Limb (tissue), 2 donors: Measurements from ENCODE around the gene MYORG.

Experiments
- DNase-seq, 2 donors: peaks; one replicate each; pipeline ENCODE4 v3.0.0-alpha.2; 2016; ENCODE audit errors: extremely low spot score in 2 of 2

Gene MYORG

DNA sequence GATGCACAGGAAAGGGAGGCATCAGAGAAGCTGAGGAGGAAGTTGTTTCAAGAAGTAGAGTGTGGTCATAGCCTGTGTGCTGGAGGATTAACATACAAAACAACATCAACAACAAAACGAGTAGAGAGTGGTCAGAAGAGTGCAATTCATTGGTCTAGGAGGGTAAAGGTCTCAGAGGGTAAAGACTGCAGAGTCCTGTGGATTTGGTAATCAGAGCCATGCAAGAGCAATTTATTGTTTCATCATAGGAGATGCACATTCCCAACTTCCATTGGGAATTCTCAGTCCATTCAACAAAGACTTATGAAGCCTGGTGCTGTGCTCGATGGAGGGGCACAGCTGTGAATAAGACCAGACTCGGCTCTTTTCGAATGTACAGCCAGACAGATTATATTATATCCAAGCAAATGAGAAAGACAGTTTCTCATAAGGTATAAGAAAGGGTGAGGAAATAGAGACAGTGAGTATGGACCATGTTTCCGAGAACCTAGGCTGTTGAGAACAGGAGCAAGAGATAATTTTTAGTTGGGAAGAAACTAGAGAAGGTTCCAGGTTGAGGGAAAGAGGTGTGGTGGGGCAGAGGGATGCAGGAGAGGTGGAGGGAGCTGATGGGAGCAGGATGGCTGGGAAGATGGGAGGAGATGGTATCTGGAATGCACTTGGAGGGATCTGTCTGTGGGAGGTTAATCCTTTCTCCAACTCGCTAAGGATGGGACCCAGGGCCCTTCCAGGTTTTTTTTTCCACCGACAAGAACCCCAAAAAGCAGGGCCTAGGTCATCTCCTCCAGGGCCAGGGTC is 7.9 kb upstream of the MYORG start:
- DNase-seq, result no peak

DNA sequence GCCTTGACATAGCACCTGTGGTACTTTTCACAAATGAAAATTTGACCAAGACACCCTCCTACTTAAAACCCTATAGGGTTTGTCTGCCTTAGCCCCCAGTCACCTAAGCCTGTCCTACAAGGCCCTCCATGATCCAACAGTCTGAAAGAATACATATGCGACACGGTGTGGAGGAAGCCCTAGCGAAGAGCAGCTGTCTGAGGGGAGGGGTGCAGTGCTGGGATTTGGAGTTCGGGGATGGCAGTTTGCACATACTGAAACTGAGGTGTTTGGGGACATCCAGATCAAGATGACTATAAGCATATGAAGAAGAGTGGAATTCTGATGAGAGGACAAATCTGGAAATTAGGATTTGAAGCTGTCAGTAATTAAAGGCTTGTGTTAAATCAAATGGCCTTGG is 7.2 kb upstream of the MYORG start:
- no peak for DNase-seq

DNA sequence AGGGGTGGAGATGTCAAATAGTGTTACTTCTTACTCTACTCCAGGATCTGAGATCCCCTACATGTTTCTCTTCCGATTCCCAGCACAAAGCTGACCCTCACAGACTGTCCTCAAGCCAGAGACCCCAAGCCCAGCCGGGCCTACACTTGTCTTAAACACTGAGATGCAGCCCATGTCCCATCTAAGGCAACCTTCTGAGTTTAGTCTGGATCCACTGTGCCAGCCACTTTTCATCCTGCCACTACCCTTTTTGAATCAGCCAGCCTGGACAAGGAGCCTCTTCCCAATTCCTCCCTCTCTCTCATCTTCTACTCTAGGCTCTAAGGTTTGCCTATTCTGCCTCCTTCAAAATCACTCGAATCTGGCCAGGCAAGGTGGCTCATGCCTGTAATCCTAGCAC is 6.2 kb upstream of the MYORG start:
- DNase-seq, result no peak

DNA sequence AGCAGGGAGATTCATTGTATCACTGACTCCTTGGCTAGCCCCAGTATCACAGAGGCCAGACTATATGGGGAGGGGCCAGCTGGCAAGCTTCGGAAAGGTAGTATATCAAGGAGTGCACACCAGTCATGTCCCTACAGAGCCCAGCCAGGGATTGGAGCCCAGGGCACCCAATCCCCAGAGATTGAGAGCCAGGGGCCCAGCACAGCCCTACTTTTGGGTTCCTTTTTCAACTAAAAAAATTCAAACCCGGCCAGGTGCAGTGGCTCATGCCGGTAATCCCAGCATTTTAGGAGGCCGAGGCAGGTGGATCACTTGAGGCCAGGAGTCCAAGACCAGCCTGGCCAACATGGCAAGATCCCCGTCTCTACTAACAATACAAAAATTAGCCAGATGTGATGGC is 5.4 kb upstream of the MYORG start:
- DNase-seq, result no peak

DNA sequence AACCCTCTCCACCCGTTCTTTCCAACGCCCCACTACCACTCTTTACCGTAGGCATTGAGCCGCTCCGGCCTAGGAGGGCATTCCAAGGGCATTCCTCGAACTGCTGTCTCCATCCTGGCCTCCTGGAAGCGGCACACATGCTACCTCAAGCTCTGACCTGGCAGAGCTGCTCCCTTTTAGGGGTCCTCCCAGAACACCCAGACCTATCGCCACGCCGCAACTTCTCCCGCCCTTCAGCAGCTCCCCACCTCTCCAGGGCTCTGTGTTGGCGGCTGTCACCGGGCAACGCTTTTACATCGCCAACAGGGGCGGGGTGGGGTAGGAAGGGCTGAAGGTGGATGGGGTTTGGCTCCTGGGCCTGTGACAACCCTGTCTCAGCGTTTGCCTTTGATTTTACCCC is 4.6 kb upstream of the MYORG start:
- DNase-seq, result peak in 1 of 2 donors; percentile 51

DNA sequence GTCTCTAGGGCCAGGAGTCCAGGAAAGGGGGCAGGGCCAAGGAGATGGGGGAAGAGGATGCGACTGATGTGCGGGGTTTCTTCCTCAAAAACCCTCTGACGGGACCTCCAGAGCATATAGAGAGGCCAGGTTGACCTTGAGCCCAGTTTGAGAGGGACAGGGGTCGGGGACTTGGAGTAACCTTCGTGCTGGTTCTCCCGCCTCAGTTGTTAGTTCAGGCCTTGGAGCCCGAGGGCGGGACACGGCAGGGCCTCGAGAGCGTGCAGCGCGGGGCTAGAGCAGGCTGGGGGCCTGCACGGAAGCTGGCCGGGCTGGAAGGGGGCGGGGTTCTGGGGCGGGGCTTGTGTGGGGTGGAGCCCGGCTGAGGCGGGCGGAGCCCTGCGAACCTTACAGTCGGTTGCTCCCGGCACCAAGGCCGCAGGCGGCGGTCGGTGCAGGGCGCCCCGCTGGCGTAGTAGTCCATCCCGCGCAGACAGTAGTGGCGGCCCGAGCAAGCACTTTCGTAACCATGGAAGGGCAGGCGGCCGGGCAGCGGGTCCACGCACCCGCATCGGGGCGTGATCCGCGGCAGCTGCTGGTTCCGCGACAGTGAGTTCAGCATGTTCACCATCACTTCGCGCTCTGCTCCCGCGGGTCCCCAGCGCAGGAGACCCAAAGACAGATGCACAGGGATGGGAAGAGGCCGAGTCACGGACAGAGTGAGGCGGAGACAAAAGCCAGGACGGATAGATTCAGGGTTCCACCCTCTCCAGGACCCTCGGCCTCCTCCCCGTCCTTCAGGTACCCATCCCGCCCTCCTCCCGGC is 4.0 kb upstream of the MYORG start:
- peak; percentile 46 to 87 for DNase-seq

DNA sequence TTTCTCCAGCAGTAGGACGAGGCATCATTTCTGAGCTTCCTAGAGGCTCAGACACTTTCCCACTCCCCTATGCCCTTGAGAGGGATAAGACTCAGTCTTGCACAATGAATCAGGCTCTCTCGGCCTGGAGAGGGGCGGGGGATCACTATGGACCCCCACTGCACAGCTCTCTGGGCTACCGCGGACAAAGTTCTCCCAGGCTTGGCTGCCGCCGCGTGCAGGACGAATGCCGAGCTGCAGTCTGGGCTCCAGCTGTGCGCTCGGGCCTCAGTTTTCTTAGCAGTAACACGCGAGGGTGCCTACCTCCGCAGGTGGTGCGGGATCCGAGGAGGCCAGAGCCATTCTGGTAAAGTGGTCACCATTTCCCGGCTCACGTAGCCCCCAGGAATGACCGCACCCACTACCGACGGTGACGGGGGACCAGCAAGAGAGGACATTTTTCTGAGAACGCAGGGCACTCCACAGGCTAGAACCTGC is 3.4 kb upstream of the MYORG start:
- DNase-seq, result peak in 1 of 2 donors; percentile 51

DNA sequence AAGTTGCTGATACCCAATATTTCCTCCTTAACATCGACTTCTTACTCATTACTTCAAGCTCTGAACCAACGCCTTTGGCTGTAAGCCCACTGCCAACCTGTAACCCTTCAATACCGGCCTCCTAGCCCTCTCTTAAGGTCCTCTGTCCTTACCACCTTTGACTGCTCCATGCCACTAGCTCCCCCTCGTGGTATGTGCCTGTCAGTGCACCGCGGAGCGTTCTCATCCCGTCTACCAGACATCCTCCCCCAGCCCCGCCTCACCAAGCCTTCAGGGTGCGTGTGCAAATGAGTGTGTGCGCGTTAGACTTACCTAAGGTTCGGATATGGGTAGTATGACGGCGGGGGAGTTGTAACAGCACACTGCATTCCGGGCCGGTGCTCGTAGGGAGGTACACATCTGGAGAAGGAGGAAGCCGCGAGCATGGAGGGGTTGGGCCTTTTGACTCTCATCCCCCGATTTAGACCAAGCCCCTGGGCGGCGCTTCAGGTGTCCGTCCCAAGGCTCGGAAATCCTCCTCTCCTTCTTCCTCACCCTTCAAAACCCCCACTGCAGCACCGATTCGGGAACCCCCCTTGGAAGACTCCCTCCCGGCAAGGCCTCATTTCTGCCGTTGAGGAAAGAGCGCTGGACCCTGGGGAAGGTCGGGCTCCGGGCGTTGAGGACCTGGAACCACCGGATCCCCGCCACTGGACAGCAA is 2.8 kb upstream of the MYORG start:
- peak; percentile 80 to 88 for DNase-seq

DNA sequence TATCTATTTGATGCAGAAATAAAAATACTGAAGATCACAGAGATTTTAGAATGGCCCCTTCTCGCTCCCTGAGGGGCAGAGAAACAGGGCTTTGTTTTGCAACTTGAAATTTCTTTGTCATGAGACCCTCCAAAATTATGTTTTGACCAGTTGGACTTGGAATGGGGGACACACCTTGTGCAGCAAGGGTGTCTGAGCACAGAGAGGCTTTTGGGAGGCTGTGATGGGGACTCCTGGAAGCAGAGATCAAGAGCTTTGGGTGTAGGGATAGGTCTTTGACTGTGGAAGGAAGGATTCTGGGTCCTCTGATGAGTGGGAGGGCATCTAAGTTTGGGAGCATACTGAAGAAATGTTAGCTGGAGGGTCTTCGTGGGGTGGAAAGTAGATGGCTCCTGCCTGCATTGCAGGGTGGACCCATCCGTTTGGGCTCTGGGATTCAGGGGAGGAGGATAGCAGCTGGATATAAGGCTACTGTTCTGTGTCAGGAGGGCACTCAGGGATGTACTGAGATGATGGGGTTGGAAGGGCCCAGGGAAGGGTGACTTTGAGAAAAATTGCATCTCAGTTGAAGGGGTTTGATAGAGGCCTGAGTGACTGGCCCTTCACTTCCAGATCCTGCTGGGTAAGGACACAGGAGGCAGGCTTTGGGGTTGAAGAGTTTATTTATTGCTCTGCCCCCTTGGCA is 1.8 kb upstream of the MYORG start:
- DNase-seq, result no peak

DNA sequence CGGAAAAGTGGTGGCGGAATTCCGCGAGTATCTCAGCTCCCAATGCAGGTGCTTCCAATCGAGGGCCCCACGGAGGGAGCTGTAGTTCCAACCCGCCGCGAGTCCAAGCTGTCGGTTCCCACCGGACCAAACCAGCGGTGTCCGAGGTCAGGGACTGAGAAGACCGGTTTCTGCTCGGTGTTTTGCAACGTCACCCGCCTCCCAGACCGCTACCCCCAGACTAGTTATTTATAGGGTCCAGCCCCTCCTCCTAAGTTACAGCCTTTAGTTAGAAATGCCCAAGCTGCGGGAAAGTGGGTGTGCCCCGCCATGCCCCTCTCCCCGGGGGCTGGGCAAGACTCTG is 677 bp upstream of the MYORG start:
- no peak for DNase-seq

DNA sequence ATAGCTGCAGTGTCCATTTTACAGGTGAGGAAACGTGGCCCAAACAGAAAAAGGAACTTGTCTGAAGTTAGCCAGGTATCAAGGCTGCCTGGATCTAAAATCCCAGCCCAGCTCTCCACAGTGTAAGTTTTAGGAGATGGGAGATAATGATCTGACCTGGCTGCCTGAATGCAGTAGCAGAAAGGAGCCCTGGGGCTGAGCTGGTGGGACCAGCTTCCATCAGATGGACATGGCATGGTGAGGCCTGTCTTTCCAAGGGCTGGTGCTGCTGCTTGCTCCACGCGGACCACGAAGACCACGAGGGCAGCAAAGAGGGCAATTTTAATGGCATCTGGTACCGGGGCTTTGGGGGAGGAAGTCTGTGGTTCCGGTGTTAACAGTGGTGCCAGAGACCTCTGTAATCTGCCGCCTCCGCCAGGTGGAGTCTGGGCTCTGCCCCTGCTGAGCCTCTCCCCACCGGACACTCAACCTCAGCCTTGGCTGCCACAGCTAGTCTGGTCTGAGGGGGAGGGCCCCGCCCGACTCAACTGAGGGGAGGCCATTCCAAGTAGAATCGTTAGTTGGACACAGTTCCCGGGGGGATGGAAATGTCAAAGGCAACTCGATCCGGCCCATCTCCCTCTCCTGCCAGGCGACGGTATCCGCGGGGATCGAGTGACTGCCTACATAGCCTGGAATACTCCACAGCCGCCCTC is 650 bp downstream of the MYORG start:
- no peak for DNase-seq

DNA sequence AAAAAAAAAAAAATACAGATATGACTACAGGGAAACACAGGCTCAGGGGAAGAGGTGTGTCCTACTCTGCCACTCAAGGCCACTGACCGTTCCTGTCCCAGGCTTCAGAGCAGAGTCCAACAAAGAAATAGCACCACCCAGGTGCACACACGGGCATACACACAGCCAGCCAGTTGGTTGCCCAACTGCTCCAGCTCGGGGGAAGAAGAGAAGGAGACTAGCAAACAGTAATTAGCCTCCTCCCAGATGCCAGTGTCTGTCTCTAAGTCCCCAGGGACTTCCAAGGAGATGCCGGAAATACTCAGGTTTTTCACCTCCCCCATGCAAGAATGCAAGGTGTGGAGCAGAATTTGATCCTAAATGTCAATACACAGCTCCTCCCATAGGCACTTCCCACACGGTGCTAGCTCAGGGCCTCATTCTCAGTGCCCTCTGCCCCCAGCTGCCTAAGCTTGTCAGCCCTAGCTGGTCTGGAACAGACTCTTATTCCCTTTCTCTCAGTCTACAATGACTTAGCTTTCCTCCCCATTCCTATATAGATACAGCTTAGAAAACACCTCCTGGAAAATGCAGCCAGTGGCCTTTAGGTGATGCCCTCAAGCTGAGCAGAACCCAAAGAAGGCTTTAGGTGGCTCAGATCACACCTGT is 1.7 kb downstream of the MYORG start:
- DNase-seq, result no peak

DNA sequence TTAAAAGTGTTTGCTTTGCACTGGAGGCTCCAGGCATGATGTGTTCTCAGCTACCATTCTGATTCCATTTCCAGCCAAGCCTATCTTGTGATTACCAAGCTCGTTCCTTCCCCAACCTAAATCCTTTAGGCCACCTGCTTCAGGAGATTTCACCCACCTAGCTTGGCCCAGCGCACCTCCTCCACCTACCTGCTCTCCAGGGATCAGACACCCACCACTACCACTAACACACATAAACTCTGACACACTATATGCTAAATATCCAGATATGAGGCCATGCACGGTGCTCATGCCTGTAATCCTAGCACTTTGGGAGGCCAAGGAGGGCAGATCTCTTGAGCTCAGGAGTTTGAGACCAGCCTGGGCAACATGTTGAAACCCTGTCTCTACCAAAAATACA is 2.4 kb downstream of the MYORG start:
- no peak for DNase-seq

DNA sequence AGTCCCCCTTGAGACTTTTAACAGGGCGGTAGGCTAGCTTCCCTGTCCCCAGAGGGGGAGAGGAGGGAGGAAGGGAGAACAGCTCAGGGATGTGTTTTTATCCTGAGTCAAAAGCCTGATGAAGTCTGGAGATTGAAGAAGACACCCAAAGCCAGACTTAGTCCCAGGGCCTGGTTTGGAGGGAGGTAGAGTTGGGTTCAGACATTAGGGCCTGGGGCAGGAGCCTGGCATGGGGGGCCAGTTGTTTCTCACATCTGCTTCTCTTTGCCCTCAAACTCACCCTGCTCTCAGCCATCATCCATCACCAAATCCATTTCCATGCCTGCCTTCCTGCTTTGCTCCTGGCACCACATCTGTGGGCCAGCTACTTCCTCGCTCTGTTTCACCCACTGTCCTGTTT is 2.9 kb downstream of the MYORG start:
- no peak for DNase-seq

DNA sequence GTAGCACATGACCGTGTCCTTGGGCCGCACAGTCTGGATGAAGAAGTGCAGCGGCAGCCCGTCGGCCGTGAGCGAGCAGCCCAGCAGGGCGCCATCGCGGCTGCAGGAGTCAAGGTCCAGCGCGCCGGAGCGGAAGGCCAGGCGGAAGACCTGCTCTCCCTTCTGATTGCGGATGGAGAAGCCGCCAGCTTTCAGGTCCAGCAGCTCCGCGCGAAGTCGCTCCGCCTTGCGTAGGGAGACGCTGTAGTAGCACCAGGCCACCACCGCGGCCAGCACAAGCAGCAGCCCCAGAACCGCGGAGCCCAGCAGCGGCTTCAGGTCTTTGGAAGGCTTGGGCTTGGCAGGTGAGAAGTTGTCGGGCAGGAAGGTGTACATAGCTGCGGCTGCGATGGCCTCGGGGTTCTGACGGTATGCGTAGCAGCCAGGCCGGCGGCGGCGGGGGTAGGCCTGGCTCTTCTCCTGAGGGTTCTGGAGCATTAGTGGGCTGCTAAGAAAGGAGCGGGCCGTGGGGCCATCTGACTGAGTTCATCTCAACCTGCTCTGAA is 4.2 kb downstream of the MYORG start:
- DNase-seq, result no peak

DNA sequence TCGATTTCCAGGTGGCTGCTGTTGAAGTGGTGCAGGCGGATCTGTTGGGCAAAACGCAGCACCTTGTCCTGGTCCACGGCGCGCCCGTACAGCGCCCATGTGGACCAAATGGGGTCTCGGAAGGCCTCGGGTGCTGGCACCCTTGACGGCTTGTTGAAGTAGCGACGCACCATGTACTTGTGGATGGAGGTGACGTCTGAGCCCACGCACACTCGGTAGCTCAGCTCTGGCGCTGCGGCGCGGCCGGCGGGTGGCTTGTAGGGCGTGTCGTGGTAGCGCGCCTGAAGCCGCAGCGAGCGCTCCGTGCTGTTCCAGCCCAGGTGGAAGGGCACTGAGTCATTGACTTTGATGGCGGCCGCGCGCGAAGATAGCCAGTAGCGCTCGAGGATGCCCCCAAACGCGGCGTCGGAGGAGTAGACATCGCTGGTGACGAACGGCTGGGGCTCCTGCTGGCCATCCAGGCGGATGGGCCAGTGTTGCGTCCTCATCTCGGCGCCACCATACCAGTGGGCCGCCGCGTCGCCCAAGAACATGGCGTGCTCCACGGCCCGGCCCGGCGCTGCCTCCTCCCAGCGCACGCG is 4.7 kb downstream of the MYORG start:
- DNase-seq, result no peak

DNA sequence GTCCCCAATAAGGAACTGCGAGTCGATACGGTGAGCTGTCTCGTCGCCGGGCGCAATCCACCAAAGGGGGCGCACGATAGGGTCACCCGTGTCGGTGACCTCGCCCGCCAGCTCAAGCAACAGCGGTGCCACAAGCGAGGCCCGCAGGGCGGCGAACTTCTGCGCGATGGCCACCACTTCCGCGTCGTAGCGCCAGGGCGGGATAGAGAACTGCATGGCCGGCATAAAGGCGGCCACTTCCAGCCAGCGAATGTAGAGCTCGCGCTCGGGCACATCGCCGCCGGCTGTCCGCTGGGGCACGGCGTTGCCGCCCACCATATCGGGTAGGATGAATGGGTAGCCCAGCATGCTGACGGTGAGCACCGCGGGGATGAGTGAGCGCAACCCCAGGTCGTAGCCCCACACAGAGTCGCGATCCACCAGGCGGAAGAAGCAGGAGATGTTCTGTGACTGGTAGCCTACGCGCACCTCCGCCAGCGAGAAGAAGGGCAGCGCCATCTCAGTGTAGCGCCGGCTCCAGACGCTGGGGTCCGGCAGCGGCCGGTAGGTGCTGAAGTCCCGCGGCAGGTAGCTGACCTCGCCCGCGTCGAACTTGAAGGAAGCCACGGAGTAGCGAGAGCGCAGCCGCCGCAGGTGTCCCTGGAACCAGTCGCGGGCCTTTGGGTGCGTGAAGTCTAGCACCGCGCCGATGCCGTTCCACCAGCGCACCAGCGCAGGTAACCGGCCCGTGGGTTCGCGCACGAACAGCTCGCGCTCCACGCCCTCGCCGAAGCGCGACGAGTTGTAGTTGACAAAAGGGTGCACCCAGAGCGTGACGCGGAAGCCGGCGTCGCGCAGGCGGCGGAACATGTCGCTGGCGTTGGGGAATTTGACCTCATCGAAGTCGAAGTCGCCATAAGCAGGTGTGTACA is 5.5 kb downstream of the MYORG start:
- DNase-seq, result peak in 1 of 2 donors; percentile 47

DNA sequence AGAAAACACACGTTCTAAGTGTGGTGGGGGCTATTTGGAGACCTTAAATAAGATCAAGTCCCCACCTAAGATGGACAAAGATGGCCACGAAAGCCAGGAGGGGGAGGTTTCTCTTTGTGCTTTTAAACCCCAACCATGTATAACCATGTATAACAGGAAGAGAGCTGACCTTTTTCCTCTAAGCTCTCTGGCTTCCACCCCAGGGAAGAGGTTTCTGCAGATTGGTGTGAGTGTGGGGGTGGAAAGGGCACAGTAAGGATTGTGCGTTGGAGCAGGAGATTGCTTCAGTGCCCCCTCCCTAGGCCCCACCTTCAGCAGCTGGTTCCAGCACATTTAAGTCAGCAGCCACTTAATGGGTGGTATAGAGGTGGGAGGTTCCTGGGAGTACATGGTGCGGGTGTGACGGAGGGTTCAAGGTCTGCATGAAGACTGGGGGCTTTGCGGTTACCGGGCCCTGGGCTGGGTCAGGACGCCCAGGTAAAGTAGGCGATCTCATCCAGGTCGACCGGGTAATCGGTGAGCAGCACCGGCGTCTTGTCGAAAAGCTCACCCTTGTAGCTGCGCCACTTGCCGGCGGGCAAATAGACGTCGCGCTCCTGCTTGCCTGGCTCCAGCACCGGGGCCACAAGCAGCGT is 6.2 kb downstream of the MYORG start:
- DNase-seq, result no peak
